Thoracic aorta (tissue), 2 donors: Measurements from ENCODE around the gene ACMSD. TPM values are rescaled to one million over a fixed set of nuclear protein-coding genes. Genes with fewer than 3 reads are reported as not detected.
"Not testable (repeated sequence)": the region's sequence is repeated elsewhere in the genome, so short reads cannot be mapped to it uniquely, and the experiment has no call there.

ENCODE experiments used
- ATAC-seq: fragments of 150-250 bp; one replicate; pipeline ENCODE4 v1.8.0; 2017; ENCODE audit warnings: low read depth; ENCODE audit not compliant: insufficient number of reproducible peaks, low FRiP score
- DNase-seq: peaks from one replicate; pipeline ENCODE4 v3.0.0-alpha.2; 2020; ENCODE audit warnings: low spot score
- H3K27ac ChIP-seq, 2 donors: fragments of 200-600 bp; sonication (generic); 1 replicate in 1 of 2; 2 replicates in 1 of 2; pipeline ENCODE4 v1.5.1; 2016; ENCODE audit warnings: mild to moderate bottlenecking in 2 of 2, moderate library complexity in 2 of 2
- H3K27me3 ChIP-seq: fragments of 200-600 bp; sonication (generic); replicated peaks from 2 replicates; pipeline ENCODE4 v1.6.0; 2016; ENCODE audit warnings: mild to moderate bottlenecking; ENCODE audit not compliant: insufficient read depth
- H3K36me3 ChIP-seq: fragments of 200-600 bp; sonication (generic); one replicate; pipeline ENCODE4 v1.5.1; 2016
- H3K4me1 ChIP-seq, 2 donors: fragments of 200-600 bp; sonication (generic); 1 replicate in 1 of 2; 2 replicates in 1 of 2; pipeline versions ENCODE4 v1.5.1 to v1.6.0; 2016; ENCODE audit warnings: low read depth in 2 of 2, mild to moderate bottlenecking in 1 of 2; ENCODE audit not compliant: control insufficient read depth in 1 of 2
- H3K4me3 ChIP-seq: fragments of 200-600 bp; sonication (generic); 2 replicates; pipeline ENCODE4 v1.5.1; 2016; ENCODE audit warnings: mild to moderate bottlenecking
- H3K9me3 ChIP-seq: fragments of 200-600 bp; sonication (generic); 2 replicates; pipeline ENCODE4 v1.5.1; 2016
- total RNA-seq, 2 donors: library from RNA; depleted of rRNA; stranded (reverse); fragments of >200 nt; gene quantifications; one replicate each; pipeline versions ENCODE4 v1.1.0 to v1.2.3, GENCODE V29; 2016
- TF ChIP-seq, protein P1 (sequence below): fragments of 200-600 bp; sonication (generic); IDR thresholded peaks from one replicate; pipeline ENCODE4 v1.5.1; 2019; ENCODE audit warnings: antibody characterized with exemption

Gene ACMSD
- total RNA-seq, 2 donors from 2014 or later = not detected

- Histone ChIP-seq H3K27ac (no peak overlapping the region), H3K9me3 (no peaks in the 10 kb centered on the region), H3K27me3 (no peaks in the 10 kb centered on the region), H3K4me3 (no peak overlapping the region), H3K4me1 (no peaks in the 10 kb centered on the region), H3K36me3 (no peaks in the 10 kb centered on the region)
- DNase-seq (no peak), ATAC-seq (no peak)
- TF ChIP-seq, protein P1, sequence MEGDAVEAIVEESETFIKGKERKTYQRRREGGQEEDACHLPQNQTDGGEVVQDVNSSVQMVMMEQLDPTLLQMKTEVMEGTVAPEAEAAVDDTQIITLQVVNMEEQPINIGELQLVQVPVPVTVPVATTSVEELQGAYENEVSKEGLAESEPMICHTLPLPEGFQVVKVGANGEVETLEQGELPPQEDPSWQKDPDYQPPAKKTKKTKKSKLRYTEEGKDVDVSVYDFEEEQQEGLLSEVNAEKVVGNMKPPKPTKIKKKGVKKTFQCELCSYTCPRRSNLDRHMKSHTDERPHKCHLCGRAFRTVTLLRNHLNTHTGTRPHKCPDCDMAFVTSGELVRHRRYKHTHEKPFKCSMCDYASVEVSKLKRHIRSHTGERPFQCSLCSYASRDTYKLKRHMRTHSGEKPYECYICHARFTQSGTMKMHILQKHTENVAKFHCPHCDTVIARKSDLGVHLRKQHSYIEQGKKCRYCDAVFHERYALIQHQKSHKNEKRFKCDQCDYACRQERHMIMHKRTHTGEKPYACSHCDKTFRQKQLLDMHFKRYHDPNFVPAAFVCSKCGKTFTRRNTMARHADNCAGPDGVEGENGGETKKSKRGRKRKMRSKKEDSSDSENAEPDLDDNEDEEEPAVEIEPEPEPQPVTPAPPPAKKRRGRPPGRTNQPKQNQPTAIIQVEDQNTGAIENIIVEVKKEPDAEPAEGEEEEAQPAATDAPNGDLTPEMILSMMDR = no peak
These were observed 7.3 kb downstream of the ACMSD start for GRCh38 chr2:134845719-134846118.

GRCh38 chr2:134846213-134846612, 7.8 kb downstream of the ACMSD start:
- no peak for DNase-seq
- H3K36me3 ChIP-seq = no peaks in the 10 kb centered on the region
- TF ChIP-seq, protein P1 = no peak
- ATAC-seq = no peak
- H3K4me3 ChIP-seq = no peak overlapping the region
- no peaks in the 10 kb centered on the region for H3K4me1 ChIP-seq
- H3K9me3 ChIP-seq = no peaks in the 10 kb centered on the region
- H3K27ac ChIP-seq = no peak overlapping the region
- H3K27me3 ChIP-seq = no peaks in the 10 kb centered on the region

DNA sequence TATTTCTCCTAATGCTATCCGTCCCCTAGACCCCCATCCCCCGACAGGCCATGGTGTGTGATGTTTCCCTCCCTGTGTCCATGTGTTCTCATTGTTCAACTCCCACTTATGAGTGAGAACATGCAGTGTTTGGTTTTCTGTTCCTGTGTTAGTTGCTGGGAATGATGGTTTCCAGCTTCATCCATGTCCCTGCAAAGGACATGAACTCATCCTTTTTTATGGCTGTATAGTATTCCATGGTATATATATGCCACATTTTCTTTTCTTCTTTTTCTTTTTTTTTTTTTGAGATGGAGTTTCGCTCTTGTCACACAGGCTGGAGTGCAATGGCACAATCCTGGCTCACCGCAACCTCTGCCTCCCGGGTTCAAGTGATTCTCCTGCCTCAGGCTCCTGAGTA, 9.2 kb downstream of the ACMSD start:
- H3K4me3 ChIP-seq, DNase-seq: not testable (repeated sequence)

DNA sequence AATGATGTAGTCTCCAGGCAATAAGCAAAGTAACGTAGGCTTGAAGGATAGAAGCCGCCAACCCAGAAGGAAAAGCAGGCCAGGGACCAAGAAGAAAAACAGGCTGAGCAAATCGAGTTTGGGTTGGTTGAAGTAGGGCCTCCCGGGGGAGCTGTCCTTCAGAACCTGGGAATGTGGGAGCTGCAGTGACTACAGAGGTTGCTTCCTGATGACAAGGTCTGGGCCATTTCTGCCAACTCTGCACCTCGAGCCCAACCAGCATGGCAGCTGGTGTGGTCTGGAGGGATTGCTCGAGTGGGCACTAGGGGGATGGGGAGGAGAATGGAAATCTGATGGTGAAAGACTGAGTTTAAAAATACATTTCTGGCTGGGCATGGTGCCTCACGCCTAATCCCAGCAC, 14.1 kb downstream of the ACMSD start:
- Histone ChIP-seq H3K9me3 (no peaks in the 10 kb centered on the region), H3K4me1 (no peaks in the 10 kb centered on the region), H3K27me3 (no peaks in the 10 kb centered on the region), H3K27ac (no peak overlapping the region), H3K4me3 (no peak overlapping the region), H3K36me3 (no peaks in the 10 kb centered on the region)
- DNase-seq (no peak), ATAC-seq (no peak)
- TF ChIP-seq, protein P1 = no peak

More for the DNA sequence above, 9.2 kb downstream of the ACMSD start:
- ATAC-seq, H3K9me3 ChIP-seq, H3K27me3 ChIP-seq, H3K4me1 ChIP-seq, H3K27ac ChIP-seq, H3K36me3 ChIP-seq: not testable (repeated sequence)

GRCh38 chr2:134855709-134856108, 17.3 kb downstream of the ACMSD start:
- Histone ChIP-seq H3K27me3 (no peaks in the 10 kb centered on the region), H3K27ac (no peak overlapping the region), H3K4me3 (no peak overlapping the region), H3K4me1 (no peaks in the 10 kb centered on the region), H3K36me3 (no peaks in the 10 kb centered on the region), H3K9me3 (no peaks in the 10 kb centered on the region)
- DNase-seq (no peak), ATAC-seq (no peak)
- TF ChIP-seq, protein P1 = no peak

DNA sequence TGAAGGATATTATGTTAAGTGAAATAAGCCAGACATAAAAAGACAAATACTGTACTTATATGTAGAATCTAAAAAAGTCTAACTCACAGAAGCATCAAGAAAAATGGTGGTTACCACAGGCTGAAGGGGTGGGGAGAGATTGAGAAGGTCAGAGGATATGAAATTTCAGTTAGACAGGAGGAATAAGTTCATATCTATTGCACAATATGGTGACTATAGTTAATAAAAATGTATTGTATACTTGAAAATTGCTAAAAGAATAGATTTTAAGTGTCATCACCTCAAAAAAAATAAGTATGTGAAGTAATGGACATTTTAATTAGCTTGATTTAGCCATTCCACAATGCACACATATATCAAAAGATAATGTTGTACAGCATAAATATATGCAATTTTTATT, 19.8 kb downstream of the ACMSD start:
- TF ChIP-seq, protein P1 = no peak
- no peaks in the 10 kb centered on the region for H3K4me1 ChIP-seq
- no peak for DNase-seq
- no peak for ATAC-seq
- H3K9me3 ChIP-seq = no peaks in the 10 kb centered on the region
- H3K27me3 ChIP-seq = no peaks in the 10 kb centered on the region
- H3K36me3 ChIP-seq = no peaks in the 10 kb centered on the region
- H3K27ac ChIP-seq = no peak overlapping the region
- no peak overlapping the region for H3K4me3 ChIP-seq
